Stimulated activated CD4-positive, alpha-beta T cell treated with anti-CD3 and anti-CD28 coated beads, TNF-alpha, amount 100 ng/mL, for 24 hours (primary cell): ENCODE measurements around the gene MPND.

Source experiments
- DNase-seq, 3 experiments: peaks; one replicate each; pipeline ENCODE4 v3.0.0-alpha.2; 2020; ENCODE audit warnings: low read depth in 3 of 3

Gene MPND

GRCh38 chr19:4365791-4366665 lies 22.7 kb downstream of the MPND start:
- no peak for DNase-seq

GRCh38 chr19:4366666-4367335 lies 23.4 kb downstream of the MPND start:
- no peak for DNase-seq

- no peak for DNase-seq
These were observed 24.0 kb downstream of the MPND start for GRCh38 chr19:4367336-4367723.

- no peak for DNase-seq
These were observed 24.4 kb downstream of the MPND start for GRCh38 chr19:4367781-4368127.

GRCh38 chr19:4368128-4368820 lies 24.9 kb downstream of the MPND start:
- no peak for DNase-seq

- peak; percentile 26 to 72 (median 43) for DNase-seq
These were observed 25.9 kb downstream of the MPND start for GRCh38 chr19:4369109-4369887.

- DNase-seq = peak; percentile 59 to 80 (median 69)
These were observed 26.5 kb downstream of the MPND start for GRCh38 chr19:4369888-4370260.

GRCh38 chr19:4370418-4371041 lies 27.2 kb downstream of the MPND start:
- DNase-seq = no peak

GRCh38 chr19:4371247-4372164 lies 28.1 kb downstream of the MPND start:
- DNase-seq = no peak

- no peak for DNase-seq
These were observed 29.0 kb downstream of the MPND start for GRCh38 chr19:4372165-4373012.

- DNase-seq = no peak
These were observed 29.6 kb downstream of the MPND start for GRCh38 chr19:4373013-4373367.

- no peak for DNase-seq
These were observed 30.5 kb downstream of the MPND start for GRCh38 chr19:4373601-4374497.

- no peak for DNase-seq
These were observed 31.3 kb downstream of the MPND start for GRCh38 chr19:4374498-4375163.

GRCh38 chr19:4375164-4376027 lies 32.0 kb downstream of the MPND start:
- DNase-seq = no peak

- DNase-seq = no peak
These were observed 32.8 kb downstream of the MPND start for GRCh38 chr19:4376028-4376670.

- DNase-seq = no peak
These were observed 33.3 kb downstream of the MPND start for GRCh38 chr19:4376671-4376990.
